Kidney capillary endothelial cell (primary cell): Measurements from ENCODE around the gene CCNL2.

Experiments used
- DNase-seq: peaks from one replicate; pipeline ENCODE4 v3.0.0-alpha.2; 2018; ENCODE audit warnings: low spot score

CCNL2 gene

GRCh38 chr1:1355416-1355815 lies 43.7 kb downstream of the CCNL2 start:
- DNase-seq, result no peak

GRCh38 chr1:1354271-1355247 lies 44.6 kb downstream of the CCNL2 start:
- no peak for DNase-seq

- DNase-seq, result no peak
Measured at GRCh38 chr1:1353389-1354151, 45.6 kb downstream of the CCNL2 start.

- no peak for DNase-seq
Measured at GRCh38 chr1:1352786-1353388, 46.2 kb downstream of the CCNL2 start.

GRCh38 chr1:1351511-1352427 lies 47.4 kb downstream of the CCNL2 start:
- no peak for DNase-seq

- peak; percentile 50 for DNase-seq
Measured at GRCh38 chr1:1349256-1350012, 49.7 kb downstream of the CCNL2 start, which contains the start of gene DVL1. TSS of gene DVL1 (minus strand) at chr1:1349418. CDS start at chr1:1349065, 353 bp downstream.

GRCh38 chr1:1348420-1349255 lies 50.5 kb downstream of the CCNL2 start:
- DNase-seq, result no peak

GRCh38 chr1:1347663-1348419 lies 51.3 kb downstream of the CCNL2 start:
- DNase-seq, result no peak

- DNase-seq, result no peak
Measured at GRCh38 chr1:1347026-1347595, 52.0 kb downstream of the CCNL2 start.

- DNase-seq, result no peak
Measured at GRCh38 chr1:1346501-1346890, 52.6 kb downstream of the CCNL2 start.

GRCh38 chr1:1345860-1346500 lies 53.2 kb downstream of the CCNL2 start:
- DNase-seq, result no peak

- no peak for DNase-seq
Measured at GRCh38 chr1:1345384-1345783, 53.8 kb downstream of the CCNL2 start.

GRCh38 chr1:1344655-1345361 lies 54.3 kb downstream of the CCNL2 start:
- DNase-seq, result no peak

GRCh38 chr1:1343811-1344421 lies 55.2 kb downstream of the CCNL2 start:
- DNase-seq, result no peak

GRCh38 chr1:1342584-1343115 lies 56.5 kb downstream of the CCNL2 start:
- DNase-seq, result no peak

GRCh38 chr1:1342061-1342562 lies 57.0 kb downstream of the CCNL2 start:
- DNase-seq, result no peak
